Nasal cavity respiratory epithelium epithelial cell of viscerocranial mucosa (primary cell): ENCODE results near the gene WDR91. TPM values are rescaled to one million over a fixed set of nuclear protein-coding genes. Genes with fewer than 3 reads are reported as not detected.

Experiments
- total RNA-seq: library from RNA; depleted of rRNA; stranded (reverse); fragments of >200 nt; gene quantifications from 2 replicates; pipeline ENCODE4 v1.2.3, GENCODE V29; 2014

WDR91 gene
- 16.1 and 21.3 TPM in 2 replicates for total RNA-seq

GRCh38 chr7:135211179-135211945 is at the start of gene WDR91:
TSS of gene WDR91 (minus strand) at chr7:135211526. CDS start at chr7:135211502, 24 bp downstream.

GRCh38 chr7:135233570-135233969 is 22.2 kb upstream of the WDR91 start, which contains the start of gene STRA8:
TSS of gene STRA8 (plus strand) at chr7:135233838. CDS start at chr7:135240525, 6,687 bp downstream.

GRCh38 chr7:135170274-135170997 is 40.9 kb downstream of the WDR91 start, which contains the start of gene CYREN:
TSS of gene CYREN (minus strand) at chr7:135170707. CDS start at chr7:135168922, 1,785 bp downstream.

GRCh38 chr7:135147899-135148721 is 63.2 kb downstream of the WDR91 start, which contains the start of gene TMEM140:
TSS of gene TMEM140 (plus strand) at chr7:135148072. CDS start at chr7:135164442, 16,370 bp downstream.

Other genes with a start within 250 kb of the WDR91 start
- 1.00 and 1.0 TPM in 2 replicates for gene AGBL3, start 225.0 kb downstream of the WDR91 start, total RNA-seq
- under 0.01 and 1.8 TPM in 2 replicates for gene TMEM140, start 63.5 kb downstream of the WDR91 start, total RNA-seq
- gene CYREN, start 40.8 kb downstream of the WDR91 start, total RNA-seq, result 52.6 and 75.1 TPM in 2 replicates
- not detected in 2 replicates for gene STRA8, start 22.3 kb upstream of the WDR91 start, total RNA-seq